GM15510 (cell line): ENCODE results near the gene GLI1.

Experiments
- POLR2A ChIP-seq: IDR thresholded peaks from 3 replicates; pipeline ENCODE4 v1.6.1; 2011; ENCODE audit warnings: borderline replicate concordance; ENCODE audit not compliant: insufficient read length; ENCODE audit errors: extremely low read depth

The GLI1 gene

DNA sequence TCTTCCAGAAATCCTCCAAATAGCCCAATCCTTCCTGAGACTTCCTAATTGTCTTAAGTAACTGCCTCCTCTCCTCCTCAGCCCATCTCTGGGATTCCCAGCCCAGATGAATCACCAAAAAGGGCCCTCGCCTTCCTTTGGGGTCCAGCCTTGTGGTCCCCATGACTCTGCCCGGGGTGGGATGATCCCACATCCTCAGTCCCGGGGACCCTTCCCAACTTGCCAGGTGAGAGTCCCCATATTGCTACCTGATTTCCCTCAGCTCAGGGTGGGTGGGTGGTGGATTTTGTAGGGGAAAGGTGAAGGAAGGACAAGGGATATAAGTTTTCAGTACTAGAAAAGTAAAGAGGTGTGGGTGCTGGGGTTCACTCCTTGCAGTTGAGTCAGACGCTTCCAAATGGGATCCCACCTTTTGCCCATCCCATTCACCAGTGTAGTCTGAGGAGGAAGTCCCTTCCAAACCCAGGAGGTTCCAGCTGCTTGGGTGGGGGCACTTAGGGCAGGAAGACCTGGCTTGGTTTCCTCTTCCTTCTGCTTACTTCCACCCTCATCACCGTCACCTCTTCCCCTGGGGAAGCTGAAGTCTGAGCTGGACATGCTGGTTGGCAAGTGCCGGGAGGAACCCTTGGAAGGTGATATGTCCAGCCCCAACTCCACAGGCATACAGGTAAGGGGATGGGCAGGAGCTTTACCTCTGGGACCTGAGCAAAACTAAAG, 5.6 kb downstream of the GLI1 start:
- TF ChIP-seq POLR2A, result no peak

DNA sequence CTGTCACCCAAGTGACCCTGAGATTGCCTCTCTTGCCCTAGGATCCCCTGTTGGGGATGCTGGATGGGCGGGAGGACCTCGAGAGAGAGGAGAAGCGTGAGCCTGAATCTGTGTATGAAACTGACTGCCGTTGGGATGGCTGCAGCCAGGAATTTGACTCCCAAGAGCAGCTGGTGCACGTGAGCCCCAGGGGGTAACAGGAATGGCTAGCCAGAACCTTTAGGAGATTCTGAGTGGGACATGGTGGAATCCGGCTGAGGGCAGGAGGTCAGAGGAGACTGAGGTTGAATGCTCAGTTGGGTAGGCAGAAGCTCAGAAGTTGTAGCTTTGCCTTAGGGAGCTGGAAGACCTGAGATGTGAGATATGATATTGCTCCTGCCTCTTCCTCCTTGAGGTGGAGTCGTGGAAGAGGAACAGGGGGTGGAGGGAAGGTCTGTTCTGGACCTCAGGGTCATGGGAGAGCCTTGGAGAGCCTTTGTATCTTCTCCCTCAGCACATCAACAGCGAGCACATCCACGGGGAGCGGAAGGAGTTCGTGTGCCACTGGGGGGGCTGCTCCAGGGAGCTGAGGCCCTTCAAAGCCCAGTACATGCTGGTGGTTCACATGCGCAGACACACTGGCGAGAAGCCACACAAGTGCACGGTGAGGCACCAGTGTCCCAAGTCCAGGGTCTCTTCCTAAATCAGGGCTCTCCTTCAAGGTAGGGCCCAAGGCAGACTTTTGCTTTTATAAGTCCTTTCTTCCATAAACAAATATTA, 6.3 kb downstream of the GLI1 start:
- TF ChIP-seq POLR2A, result no peak

DNA sequence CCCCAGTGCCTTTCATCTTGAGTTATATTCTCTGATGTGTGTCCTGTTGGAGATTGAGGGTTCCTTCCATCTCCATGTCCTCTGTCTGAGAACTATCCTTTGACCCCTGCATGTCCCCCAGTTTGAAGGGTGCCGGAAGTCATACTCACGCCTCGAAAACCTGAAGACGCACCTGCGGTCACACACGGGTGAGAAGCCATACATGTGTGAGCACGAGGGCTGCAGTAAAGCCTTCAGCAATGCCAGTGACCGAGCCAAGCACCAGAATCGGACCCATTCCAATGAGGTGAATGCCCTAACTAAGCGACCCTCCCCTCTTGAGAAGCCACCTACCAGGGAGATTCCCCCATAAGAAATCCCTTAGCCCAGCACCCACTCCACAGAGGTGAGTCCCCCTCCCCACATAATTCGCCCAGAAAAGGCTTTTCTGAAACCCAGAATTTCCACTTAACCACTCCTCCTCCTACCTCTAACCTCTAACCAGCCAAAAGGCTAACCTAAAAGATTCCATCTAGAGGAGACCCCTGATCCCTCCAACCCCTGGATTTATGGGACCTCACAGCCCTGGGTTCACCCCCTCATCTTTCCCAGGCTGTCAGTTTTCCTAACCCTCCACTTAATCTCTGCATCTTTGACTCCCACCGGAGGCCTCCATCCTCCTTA, 7.8 kb downstream of the GLI1 start:
- TF ChIP-seq POLR2A, result no peak

DNA sequence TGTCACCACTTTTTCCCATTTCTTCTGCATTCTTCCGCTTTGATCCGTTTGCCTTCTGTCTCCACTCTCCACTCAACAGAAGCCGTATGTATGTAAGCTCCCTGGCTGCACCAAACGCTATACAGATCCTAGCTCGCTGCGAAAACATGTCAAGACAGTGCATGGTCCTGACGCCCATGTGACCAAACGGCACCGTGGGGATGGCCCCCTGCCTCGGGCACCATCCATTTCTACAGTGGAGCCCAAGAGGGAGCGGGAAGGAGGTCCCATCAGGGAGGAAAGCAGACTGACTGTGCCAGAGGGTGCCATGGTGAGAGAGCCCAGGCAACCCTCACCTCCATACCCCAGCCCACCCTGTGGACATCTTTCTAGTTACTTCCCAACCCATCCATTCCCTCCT, 8.3 kb downstream of the GLI1 start:
- no peak for TF ChIP-seq POLR2A

DNA sequence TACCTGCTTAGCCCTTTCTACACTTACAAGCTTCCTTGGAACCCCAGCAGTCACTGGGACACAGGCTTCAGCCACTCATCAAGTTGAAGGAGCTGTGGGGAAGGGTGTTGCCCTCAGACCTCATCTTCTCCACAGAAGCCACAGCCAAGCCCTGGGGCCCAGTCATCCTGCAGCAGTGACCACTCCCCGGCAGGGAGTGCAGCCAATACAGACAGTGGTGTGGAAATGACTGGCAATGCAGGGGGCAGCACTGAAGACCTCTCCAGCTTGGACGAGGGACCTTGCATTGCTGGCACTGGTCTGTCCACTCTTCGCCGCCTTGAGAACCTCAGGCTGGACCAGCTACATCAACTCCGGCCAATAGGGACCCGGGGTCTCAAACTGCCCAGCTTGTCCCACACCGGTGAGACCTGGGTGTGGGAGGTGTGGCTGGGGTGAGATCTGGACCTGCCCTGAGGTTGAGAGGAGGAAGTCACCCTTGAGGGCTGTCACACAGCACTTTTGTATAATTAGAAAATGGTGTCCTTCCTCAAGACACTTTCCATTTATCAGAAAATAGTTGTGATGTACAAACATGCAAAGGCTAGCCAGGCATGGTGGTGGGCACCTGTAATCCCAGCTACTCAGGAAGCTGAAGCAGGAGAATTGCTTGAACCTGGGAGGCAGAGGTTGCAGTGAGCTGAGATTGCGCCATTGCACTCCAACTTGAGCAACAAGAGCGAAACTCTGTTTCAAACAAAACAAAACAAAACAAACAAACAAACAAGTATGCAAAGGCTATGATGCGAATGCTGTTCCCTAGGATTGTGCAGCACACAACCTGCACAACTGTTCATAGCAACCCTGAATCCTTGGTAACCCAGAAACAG, 9.9 kb downstream of the GLI1 start:
- no peak for TF ChIP-seq POLR2A

DNA sequence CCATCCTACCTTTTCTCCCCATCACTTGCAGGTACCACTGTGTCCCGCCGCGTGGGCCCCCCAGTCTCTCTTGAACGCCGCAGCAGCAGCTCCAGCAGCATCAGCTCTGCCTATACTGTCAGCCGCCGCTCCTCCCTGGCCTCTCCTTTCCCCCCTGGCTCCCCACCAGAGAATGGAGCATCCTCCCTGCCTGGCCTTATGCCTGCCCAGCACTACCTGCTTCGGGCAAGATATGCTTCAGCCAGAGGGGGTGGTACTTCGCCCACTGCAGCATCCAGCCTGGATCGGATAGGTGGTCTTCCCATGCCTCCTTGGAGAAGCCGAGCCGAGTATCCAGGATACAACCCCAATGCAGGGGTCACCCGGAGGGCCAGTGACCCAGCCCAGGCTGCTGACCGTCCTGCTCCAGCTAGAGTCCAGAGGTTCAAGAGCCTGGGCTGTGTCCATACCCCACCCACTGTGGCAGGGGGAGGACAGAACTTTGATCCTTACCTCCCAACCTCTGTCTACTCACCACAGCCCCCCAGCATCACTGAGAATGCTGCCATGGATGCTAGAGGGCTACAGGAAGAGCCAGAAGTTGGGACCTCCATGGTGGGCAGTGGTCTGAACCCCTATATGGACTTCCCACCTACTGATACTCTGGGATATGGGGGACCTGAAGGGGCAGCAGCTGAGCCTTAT, 10.8 kb downstream of the GLI1 start:
- no peak for TF ChIP-seq POLR2A

DNA sequence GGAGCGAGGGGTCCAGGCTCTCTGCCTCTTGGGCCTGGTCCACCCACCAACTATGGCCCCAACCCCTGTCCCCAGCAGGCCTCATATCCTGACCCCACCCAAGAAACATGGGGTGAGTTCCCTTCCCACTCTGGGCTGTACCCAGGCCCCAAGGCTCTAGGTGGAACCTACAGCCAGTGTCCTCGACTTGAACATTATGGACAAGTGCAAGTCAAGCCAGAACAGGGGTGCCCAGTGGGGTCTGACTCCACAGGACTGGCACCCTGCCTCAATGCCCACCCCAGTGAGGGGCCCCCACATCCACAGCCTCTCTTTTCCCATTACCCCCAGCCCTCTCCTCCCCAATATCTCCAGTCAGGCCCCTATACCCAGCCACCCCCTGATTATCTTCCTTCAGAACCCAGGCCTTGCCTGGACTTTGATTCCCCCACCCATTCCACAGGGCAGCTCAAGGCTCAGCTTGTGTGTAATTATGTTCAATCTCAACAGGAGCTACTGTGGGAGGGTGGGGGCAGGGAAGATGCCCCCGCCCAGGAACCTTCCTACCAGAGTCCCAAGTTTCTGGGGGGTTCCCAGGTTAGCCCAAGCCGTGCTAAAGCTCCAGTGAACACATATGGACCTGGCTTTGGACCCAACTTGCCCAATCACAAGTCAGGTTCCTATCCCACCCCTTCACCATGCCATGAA, 11.5 kb downstream of the GLI1 start:
- no peak for TF ChIP-seq POLR2A

DNA sequence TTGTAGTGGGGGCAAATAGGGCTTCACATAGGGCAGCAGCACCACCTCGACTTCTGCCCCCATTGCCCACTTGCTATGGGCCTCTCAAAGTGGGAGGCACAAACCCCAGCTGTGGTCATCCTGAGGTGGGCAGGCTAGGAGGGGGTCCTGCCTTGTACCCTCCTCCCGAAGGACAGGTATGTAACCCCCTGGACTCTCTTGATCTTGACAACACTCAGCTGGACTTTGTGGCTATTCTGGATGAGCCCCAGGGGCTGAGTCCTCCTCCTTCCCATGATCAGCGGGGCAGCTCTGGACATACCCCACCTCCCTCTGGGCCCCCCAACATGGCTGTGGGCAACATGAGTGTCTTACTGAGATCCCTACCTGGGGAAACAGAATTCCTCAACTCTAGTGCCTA, 12.1 kb downstream of the GLI1 start:
- TF ChIP-seq POLR2A, result no peak

DNA sequence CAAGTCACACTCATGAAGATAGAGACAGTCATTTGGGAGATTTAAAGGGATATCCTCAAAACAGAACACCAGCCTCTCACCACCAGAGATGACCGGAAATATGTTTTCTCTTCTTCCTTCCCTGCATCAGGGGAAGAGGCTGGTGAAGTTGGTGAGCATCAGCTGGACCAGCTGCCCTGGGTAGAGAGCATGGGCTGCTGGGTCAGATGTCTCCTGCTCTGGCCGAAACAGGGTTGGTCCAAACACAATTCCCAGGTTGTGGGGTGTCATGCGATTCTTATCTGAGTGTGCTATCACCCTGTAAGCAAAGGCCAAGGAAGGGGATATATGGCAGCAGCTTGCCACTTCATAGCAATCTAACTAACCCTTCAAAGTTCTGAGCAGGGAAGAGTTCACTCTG, 12.8 kb downstream of the GLI1 start:
- TF ChIP-seq POLR2A, result no peak

DNA sequence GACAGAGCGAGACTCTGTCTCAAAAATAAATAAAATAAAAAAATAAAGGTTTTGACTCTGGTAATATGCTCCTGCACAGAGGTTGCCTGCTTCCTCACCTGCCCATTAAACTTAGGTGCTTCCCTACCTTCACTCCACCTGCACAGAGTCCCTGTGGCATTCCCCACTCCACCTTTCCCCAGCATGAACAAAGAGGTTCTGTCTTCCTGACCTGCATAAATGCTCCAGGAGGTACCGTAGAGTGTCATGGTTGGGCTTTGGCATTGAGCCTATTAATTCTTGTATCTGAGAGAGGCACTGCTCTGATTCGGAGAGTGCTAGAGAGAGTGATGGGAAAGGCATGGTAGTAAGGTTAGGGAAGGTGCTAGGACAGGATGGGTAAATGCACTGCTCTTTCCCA, 13.8 kb downstream of the GLI1 start:
- TF ChIP-seq POLR2A, result no peak

DNA sequence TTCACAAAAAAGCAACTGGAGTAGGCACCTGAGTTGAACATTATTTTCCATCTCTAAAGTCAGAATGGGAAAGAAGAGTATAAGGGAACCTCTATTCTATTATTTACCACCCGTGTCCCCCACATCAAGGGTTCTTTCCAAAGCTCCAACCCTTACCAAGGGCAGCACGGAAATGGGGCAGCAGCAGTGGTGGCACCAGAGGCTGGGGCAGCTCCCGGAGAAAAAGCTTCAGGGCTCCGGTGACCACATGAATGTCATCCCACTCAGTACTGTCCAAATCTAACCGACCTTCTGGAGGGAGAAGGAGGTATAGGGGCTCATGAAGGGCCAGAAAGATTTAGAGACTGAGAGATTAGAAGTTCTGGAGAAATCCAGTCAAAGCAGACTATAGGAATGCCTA, 14.3 kb downstream of the GLI1 start:
- no peak for TF ChIP-seq POLR2A

DNA sequence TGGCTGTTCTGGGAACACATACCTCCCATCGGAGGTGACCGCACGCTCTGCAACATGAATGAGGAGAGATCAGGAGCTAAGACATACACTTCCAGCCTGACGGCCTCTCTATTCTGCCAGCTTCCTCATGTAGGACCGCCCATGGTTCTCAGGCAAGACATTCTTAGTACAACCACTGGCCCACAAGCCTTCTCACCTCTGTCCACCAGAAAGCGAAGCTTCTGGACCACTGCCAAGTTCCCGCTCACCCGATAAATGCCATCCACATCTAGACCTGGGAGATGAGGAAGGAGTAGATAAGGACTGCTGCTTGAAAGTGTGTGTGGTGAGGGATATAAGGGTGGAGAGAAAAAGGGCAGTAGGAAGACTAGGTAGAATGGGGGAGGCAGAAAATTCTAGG, 14.8 kb downstream of the GLI1 start:
- no peak for TF ChIP-seq POLR2A

DNA sequence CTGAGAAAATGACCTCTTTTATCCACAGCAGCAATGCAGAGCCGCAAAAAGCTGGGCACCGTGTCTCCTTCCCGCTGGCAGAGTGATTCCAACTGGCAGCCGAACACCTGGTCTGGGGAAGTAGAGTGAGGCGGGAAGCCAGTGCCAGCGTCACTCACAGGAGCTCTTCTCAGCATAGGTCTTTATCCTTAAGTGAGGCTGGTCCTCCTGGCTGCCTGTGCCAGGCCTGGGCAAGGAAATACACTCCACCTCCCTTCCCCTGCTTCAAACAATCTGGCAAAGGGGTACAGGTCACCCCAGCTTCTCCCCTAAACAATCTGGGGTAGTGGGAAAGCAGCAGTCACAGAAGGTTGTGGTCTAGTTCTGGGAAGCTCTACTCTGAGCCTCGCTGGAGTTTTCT, 15.3 kb downstream of the GLI1 start:
- no peak for TF ChIP-seq POLR2A
